ENCODE measurements around the gene ASPDH. TPM values are rescaled to one million over a fixed set of nuclear protein-coding genes. Genes with fewer than 3 reads are reported as not detected.
"Not testable (repeated sequence)": the region's sequence is repeated elsewhere in the genome, so short reads cannot be mapped to it uniquely, and the experiment has no call there.

The ASPDH gene
- total RNA-seq, 1 experiment from 2014 or later, result not detected

- DNase-seq (ENCODE audit: low read depth), result no peak
These were observed 33.9 kb upstream of the ASPDH start for GRCh38 chr19:50547385-50548190.

GRCh38 chr19:50546527-50547221 is 33.0 kb upstream of the ASPDH start:
- DNase-seq (ENCODE audit: low read depth), result no peak

- no peak for DNase-seq (ENCODE audit: low read depth)
These were observed 29.2 kb upstream of the ASPDH start for GRCh38 chr19:50542943-50543342.

GRCh38 chr19:50537769-50538230 is 24.1 kb upstream of the ASPDH start:
- peak; percentile 74 for DNase-seq (ENCODE audit: low read depth)

GRCh38 chr19:50537306-50537685 is 23.6 kb upstream of the ASPDH start:
- DNase-seq (ENCODE audit: low read depth), result no peak

GRCh38 chr19:50536662-50537305 is 23.1 kb upstream of the ASPDH start:
- no peak for DNase-seq (ENCODE audit: low read depth)

GRCh38 chr19:50535672-50536187 is 22.0 kb upstream of the ASPDH start:
- no peak for DNase-seq (ENCODE audit: low read depth)

GRCh38 chr19:50534478-50534877 is 20.8 kb upstream of the ASPDH start:
- no peak for DNase-seq (ENCODE audit: low read depth)

GRCh38 chr19:50532952-50533351 is 19.2 kb upstream of the ASPDH start:
- DNase-seq (ENCODE audit: low read depth), result no peak

GRCh38 chr19:50531171-50531612 is 17.5 kb upstream of the ASPDH start:
- DNase-seq (ENCODE audit: low read depth), result peak; percentile 8

GRCh38 chr19:50528052-50528451 is 14.3 kb upstream of the ASPDH start:
- not testable (repeated sequence) for DNase-seq (ENCODE audit: low read depth)

- no peak for DNase-seq (ENCODE audit: low read depth)
These were observed 9.2 kb upstream of the ASPDH start for GRCh38 chr19:50522881-50523280.

- DNase-seq (ENCODE audit: low read depth), result no peak
These were observed 7.2 kb upstream of the ASPDH start for GRCh38 chr19:50520822-50521465.

- no peak for DNase-seq (ENCODE audit: low read depth)
These were observed 5.4 kb upstream of the ASPDH start for GRCh38 chr19:50519006-50519575.

GRCh38 chr19:50518091-50519005 is 4.6 kb upstream of the ASPDH start:
- no peak for DNase-seq (ENCODE audit: low read depth)

- DNase-seq (ENCODE audit: low read depth), result no peak
These were observed 4.0 kb upstream of the ASPDH start for GRCh38 chr19:50517704-50518075.

- no peak for DNase-seq (ENCODE audit: low read depth)
These were observed 3.4 kb upstream of the ASPDH start for GRCh38 chr19:50516964-50517703.

- no peak for DNase-seq (ENCODE audit: low read depth)
These were observed 2.7 kb upstream of the ASPDH start for GRCh38 chr19:50516456-50516855.

GRCh38 chr19:50515168-50515561 is 1.5 kb upstream of the ASPDH start:
- DNase-seq (ENCODE audit: low read depth), result no peak
